ENCODE measurements around the gene NAV1.

DNA sequence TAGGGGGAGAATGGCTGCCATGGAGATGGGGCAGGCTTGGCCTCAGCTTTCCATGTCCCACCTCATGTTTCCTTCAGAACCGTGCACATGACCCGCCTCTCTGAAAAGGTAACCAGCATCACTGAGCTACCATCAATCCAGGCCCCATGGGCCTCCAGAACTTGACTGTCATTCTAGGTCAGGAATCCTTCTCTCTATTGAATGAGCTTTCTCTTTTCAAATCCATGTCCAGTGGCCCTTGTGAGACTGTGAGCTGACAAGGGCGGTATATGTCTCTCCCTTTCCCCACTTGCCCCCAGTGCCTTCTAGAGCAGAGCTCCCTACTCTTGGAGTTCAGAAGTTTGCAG is 36.4 kb upstream of the NAV1 start:
- TF ChIP-seq CREB1 (CRISPR knock-in tag; IDR thresholded peaks at IDR 0.05) (no peak), ZNF121 (CRISPR knock-in tag; IDR thresholded peaks at IDR 0.05) (no peak), ETV6 (CRISPR knock-in tag; IDR thresholded peaks at IDR 0.05) (no peak), CREM (CRISPR knock-in tag; IDR thresholded peaks at IDR 0.05) (no peak), SP1 (CRISPR knock-in tag; conservative IDR thresholded peaks at IDR 0.05) (no peak), NFE2L1 (CRISPR knock-in tag; IDR thresholded peaks at IDR 0.05) (no peak)
- TF ChIP-seq, protein P1, sequence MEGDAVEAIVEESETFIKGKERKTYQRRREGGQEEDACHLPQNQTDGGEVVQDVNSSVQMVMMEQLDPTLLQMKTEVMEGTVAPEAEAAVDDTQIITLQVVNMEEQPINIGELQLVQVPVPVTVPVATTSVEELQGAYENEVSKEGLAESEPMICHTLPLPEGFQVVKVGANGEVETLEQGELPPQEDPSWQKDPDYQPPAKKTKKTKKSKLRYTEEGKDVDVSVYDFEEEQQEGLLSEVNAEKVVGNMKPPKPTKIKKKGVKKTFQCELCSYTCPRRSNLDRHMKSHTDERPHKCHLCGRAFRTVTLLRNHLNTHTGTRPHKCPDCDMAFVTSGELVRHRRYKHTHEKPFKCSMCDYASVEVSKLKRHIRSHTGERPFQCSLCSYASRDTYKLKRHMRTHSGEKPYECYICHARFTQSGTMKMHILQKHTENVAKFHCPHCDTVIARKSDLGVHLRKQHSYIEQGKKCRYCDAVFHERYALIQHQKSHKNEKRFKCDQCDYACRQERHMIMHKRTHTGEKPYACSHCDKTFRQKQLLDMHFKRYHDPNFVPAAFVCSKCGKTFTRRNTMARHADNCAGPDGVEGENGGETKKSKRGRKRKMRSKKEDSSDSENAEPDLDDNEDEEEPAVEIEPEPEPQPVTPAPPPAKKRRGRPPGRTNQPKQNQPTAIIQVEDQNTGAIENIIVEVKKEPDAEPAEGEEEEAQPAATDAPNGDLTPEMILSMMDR (IDR thresholded peaks at IDR 0.05) = no peak
- TF ChIP-seq, protein P2, sequence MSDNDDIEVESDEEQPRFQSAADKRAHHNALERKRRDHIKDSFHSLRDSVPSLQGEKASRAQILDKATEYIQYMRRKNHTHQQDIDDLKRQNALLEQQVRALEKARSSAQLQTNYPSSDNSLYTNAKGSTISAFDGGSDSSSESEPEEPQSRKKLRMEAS (CRISPR knock-in tag; IDR thresholded peaks at IDR 0.05) = no peak
